Choroid plexus epithelial cell (primary cell): Measurements from ENCODE around the gene MYLK.
A peak's percentile ranks its signal among the peaks of the same experiment; 100 is the strongest.

ENCODE experiments used
- DNase-seq: peaks from one replicate; pipeline ENCODE4 v3.0.0-alpha.2; 2010; ENCODE audit warnings: low read depth
- H3K4me3 ChIP-seq: 2 replicates; pipeline ENCODE4 v1.5.1; 2011; ENCODE audit warnings: low read depth, mild to moderate bottlenecking, control low read depth, low read length, moderate library complexity
- CTCF ChIP-seq: conservative IDR thresholded peaks from 2 replicates; pipeline ENCODE4 v1.5.1; 2011; ENCODE audit warnings: low read depth, mild to moderate bottlenecking, control low read depth, inconsistent platforms, low read length, moderate library complexity

Gene MYLK

DNA sequence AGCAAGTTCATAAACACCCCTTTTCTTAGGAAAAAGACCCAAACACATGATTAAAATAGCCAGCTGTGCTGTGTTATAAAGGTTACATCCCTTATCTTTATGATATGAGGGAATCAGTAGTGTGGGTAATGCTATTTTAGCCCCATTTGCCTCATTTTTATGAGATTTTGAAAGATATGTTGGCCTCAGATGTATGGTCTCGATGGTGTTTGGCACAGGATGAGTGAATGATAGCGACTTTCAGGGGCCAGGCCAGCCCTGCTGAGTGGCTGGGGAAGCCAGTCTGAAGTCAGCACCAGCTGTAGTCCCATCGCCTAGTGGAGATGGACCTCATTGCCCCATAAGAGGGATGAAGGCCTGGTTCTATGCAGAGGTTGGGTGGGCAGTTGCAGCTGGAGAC is 194.3 kb downstream of the MYLK start:
- no peak for TF ChIP-seq CTCF
- no peak overlapping the region for H3K4me3 ChIP-seq

GRCh38 chr3:123688241-123688747 is 195.8 kb downstream of the MYLK start:
- no peak for TF ChIP-seq CTCF
- H3K4me3 ChIP-seq, result no peak overlapping the region
- peak; percentile 96 for DNase-seq

More for the DNA sequence above, 194.3 kb downstream of the MYLK start:
- DNase-seq, result no peak

- no peak overlapping the region for H3K4me3 ChIP-seq
- DNase-seq, result no peak
- TF ChIP-seq CTCF, result no peak
Measured at GRCh38 chr3:123687286-123687685, 196.8 kb downstream of the MYLK start.

- DNase-seq, result peak; percentile 41
Measured at GRCh38 chr3:123686251-123686650, 197.9 kb downstream of the MYLK start.

GRCh38 chr3:123685780-123686179 is 198.4 kb downstream of the MYLK start:
- H3K4me3 ChIP-seq, result no peak overlapping the region
- DNase-seq, result no peak
- no peak for TF ChIP-seq CTCF

More at GRCh38 chr3:123686251-123686650, 197.9 kb downstream of the MYLK start:
- no peak overlapping the region for H3K4me3 ChIP-seq
- TF ChIP-seq CTCF, result no peak

DNA sequence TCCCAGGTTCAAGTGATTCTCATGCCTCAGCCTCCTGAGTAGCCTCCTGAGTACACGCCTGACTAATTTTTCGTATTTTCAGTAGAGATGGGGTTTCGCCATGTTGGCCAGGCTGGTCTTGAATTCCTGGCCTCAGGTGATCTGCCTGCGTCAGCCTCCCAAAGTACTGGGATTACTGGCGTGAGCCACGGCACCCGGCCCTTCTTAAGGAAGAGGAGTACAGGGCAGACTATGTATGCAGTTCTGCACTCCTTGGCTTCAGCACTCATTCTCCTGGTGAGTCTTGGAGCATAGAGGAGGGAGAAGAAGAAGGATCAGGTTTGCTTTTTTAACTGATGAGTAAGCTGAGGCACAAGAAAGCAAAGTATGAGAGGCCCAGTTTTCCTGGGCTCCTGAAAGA is 199.5 kb downstream of the MYLK start:
- TF ChIP-seq CTCF, result no peak
- DNase-seq, result no peak
- H3K4me3 ChIP-seq, result no peak overlapping the region

DNA sequence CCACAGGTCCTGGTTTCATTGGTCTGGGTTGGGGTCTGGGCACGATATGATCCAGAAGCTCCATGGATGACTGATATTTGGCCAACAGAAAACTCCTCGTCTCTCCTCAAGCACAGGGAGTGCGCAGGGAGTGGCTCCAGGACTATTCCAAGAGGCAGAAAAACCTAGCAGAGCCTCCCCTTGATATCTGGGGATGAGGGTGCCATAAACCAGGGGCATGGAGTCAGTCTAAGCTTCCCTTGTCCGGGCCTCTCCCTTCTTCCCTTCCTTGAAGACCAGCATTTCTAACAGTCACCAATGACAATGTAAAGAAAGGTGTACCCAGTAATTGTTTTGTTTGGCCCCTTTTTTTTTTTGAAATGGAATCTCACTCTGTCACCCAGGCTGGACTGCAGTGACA is 199.9 kb downstream of the MYLK start:
- H3K4me3 ChIP-seq, result no peak overlapping the region
- TF ChIP-seq CTCF, result no peak
- DNase-seq, result no peak
